HEK293 (cell line): ENCODE measurements around the gene BAIAP2.

Experiments
- YY1 ChIP-seq: fragments of 450-650 bp; formaldehyde crosslinking; IDR thresholded peaks from 2 replicates; pipeline ENCODE4 v1.5.1; 2018; ENCODE audit warnings: missing biosample characterization, missing genetic modification characterization
- ZBTB17 ChIP-seq: fragments of 450-650 bp; formaldehyde crosslinking; IDR thresholded peaks from 2 replicates; pipeline ENCODE4 v1.5.1; 2016; ENCODE audit warnings: missing biosample characterization, missing genetic modification characterization
- ZNF138 ChIP-seq: fragments of 450-650 bp; formaldehyde crosslinking; IDR thresholded peaks from 2 replicates; pipeline ENCODE4 v1.5.1; 2016; ENCODE audit warnings: missing biosample characterization, missing genetic modification characterization, borderline replicate concordance
- ZNF24 ChIP-seq: fragments of 450-650 bp; formaldehyde crosslinking; IDR thresholded peaks from 2 replicates; pipeline ENCODE4 v1.5.1; 2016; ENCODE audit warnings: missing biosample characterization, missing genetic modification characterization
- ZNF274 ChIP-seq, 2 experiments: fragments of 200-500 bp in 1 of 2; fragments of 450-650 bp in 1 of 2; sonication (Bioruptor generic) in 1 of 2; formaldehyde crosslinking in 1 of 2; IDR thresholded peaks; 2 replicates each; pipeline versions ENCODE4 v1.5.1 to v1.6.1; 2014 to 2016; ENCODE audit warnings: borderline replicate concordance in 1 of 2, inconsistent platforms in 1 of 2, low read length in 1 of 2, missing biosample characterization in 1 of 2, missing genetic modification characterization in 1 of 2
- ZNF549 ChIP-seq: fragments of 450-650 bp; IDR thresholded peaks from 2 replicates; pipeline ENCODE4 v1.5.1; 2018; ENCODE audit warnings: missing biosample characterization, missing genetic modification characterization, mild to moderate bottlenecking, inconsistent platforms, moderate library complexity
- ZNF585B ChIP-seq: fragments of 450-650 bp; formaldehyde crosslinking; IDR thresholded peaks from 2 replicates; pipeline ENCODE4 v1.5.1; 2016; ENCODE audit warnings: missing biosample characterization, missing genetic modification characterization
- ZNF600 ChIP-seq: fragments of 450-650 bp; formaldehyde crosslinking; IDR thresholded peaks from 2 replicates; pipeline ENCODE4 v1.5.1; 2016; ENCODE audit warnings: missing biosample characterization, missing genetic modification characterization
- ZNF76 ChIP-seq: fragments of 450-650 bp; formaldehyde crosslinking; IDR thresholded peaks from 2 replicates; pipeline ENCODE4; 2016; ENCODE audit warnings: low read depth, missing biosample characterization, missing genetic modification characterization, borderline replicate concordance
- TF ChIP-seq, protein P1 (sequence below): fragments of 450-650 bp; formaldehyde crosslinking; IDR thresholded peaks from 2 replicates; pipeline ENCODE4 v1.5.1; 2016; ENCODE audit warnings: missing biosample characterization, missing genetic modification characterization
- TF ChIP-seq, protein P2 (sequence below): fragments of 450-650 bp; formaldehyde crosslinking; conservative IDR thresholded peaks from 2 replicates; pipeline ENCODE4 v1.5.1; 2016; ENCODE audit warnings: low read depth, missing biosample characterization, missing genetic modification characterization

DNA sequence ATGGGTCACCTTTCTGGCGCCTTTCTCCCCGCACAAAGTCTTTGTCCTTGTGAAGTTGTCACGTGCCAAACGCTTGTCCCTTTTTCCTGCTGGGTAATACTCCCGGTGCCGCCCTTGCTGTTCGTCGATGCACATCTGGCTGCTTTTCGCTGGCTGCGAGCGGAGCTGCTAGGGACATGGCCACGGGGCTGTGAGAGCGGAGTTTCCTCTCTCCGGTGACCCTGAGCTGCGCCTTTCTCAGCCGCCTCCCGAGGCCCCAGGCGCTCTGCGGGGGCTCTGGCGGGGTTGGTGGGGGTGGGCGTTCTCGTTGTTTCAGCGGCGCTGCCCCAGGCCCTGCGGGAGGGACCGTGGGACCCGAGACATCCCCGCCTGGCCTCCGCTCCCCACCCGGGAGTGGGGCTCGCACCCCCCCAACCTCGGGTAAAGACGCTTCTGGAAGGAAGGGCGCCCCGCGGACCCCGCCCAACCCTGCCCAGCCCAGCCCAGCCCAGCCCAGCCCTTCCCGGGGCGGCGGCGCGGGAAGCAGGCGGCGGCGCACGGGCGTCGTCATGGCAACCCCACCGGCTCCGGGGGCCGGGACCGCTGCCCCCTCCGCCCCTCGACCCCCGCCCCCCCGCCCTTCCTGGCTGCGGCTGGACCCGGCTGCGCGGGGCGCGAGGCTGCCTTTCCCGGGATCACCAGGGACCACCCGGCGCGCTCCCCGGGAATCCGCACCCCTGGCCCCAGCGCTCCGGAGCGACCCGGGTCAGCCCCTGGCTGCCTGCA is 31.1 kb upstream of the BAIAP2 start:
- TF ChIP-seq, protein P1, sequence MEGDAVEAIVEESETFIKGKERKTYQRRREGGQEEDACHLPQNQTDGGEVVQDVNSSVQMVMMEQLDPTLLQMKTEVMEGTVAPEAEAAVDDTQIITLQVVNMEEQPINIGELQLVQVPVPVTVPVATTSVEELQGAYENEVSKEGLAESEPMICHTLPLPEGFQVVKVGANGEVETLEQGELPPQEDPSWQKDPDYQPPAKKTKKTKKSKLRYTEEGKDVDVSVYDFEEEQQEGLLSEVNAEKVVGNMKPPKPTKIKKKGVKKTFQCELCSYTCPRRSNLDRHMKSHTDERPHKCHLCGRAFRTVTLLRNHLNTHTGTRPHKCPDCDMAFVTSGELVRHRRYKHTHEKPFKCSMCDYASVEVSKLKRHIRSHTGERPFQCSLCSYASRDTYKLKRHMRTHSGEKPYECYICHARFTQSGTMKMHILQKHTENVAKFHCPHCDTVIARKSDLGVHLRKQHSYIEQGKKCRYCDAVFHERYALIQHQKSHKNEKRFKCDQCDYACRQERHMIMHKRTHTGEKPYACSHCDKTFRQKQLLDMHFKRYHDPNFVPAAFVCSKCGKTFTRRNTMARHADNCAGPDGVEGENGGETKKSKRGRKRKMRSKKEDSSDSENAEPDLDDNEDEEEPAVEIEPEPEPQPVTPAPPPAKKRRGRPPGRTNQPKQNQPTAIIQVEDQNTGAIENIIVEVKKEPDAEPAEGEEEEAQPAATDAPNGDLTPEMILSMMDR (tag by site-specific recombination), result no peak
- TF ChIP-seq ZNF76 (tag by site-specific recombination) (no peak), YY1 (tag by site-specific recombination) (no peak), ZNF138 (no peak), ZNF600 (no peak), ZNF549 (tag by site-specific recombination) (no peak), ZNF274 (IDR thresholded peaks at IDR 0.05; ENCODE audit: low read length) (no peak), ZNF274 (tag by site-specific recombination; IDR thresholded peaks at IDR 0.05; ENCODE audit: borderline replicate concordance) (no peak), ZNF24 (tag by site-specific recombination) (no peak), ZNF585B (tag by site-specific recombination) (no peak), ZBTB17 (no peak)
- TF ChIP-seq, protein P2, sequence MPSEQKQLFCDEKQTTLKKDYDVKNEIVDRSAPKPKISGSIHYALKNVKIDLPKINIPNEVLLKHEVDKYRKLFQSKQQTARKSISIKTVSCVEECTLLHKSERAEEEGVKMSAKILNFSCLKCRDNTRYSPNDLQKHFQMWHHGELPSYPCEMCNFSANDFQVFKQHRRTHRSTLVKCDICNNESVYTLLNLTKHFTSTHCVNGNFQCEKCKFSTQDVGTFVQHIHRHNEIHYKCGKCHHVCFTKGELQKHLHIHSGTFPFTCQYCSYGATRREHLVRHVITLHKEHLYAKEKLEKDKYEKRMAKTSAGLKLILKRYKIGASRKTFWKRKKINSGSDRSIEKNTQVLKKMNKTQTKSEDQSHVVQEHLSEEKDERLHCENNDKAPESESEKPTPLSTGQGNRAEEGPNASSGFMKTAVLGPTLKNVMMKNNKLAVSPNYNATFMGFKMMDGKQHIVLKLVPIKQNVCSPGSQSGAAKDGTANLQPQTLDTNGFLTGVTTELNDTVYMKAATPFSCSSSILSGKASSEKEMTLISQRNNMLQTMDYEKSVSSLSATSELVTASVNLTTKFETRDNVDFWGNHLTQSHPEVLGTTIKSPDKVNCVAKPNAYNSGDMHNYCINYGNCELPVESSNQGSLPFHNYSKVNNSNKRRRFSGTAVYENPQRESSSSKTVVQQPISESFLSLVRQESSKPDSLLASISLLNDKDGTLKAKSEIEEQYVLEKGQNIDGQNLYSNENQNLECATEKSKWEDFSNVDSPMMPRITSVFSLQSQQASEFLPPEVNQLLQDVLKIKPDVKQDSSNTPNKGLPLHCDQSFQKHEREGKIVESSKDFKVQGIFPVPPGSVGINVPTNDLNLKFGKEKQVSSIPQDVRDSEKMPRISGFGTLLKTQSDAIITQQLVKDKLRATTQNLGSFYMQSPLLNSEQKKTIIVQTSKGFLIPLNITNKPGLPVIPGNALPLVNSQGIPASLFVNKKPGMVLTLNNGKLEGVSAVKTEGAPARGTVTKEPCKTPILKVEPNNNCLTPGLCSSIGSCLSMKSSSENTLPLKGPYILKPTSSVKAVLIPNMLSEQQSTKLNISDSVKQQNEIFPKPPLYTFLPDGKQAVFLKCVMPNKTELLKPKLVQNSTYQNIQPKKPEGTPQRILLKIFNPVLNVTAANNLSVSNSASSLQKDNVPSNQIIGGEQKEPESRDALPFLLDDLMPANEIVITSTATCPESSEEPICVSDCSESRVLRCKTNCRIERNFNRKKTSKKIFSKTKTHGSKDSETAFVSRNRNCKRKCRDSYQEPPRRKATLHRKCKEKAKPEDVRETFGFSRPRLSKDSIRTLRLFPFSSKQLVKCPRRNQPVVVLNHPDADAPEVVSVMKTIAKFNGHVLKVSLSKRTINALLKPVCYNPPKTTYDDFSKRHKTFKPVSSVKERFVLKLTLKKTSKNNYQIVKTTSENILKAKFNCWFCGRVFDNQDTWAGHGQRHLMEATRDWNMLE (tag by site-specific recombination), result no peak
